GM12878 (cell line): ENCODE measurements around the gene ERC1. TPM values are rescaled to one million over a fixed set of nuclear protein-coding genes. Genes with fewer than 3 reads are reported as not detected.

Experiments
- ATAC-seq: fragments of 200-7000 bp; cut with Tn5 transposase; 3 replicates; pipeline ENCODE4 v1.9.1; 2020; ENCODE audit warnings: mild to moderate bottlenecking, moderate library complexity
- BruUV-seq: library from RNA; stranded (reverse); fragments of 400-500 nt; replicated peaks from 2 replicates; lab custom pipeline; 2021; lab: Mats Ljungman, UMichigan
- CTCF ChIA-PET: fragments of 300-600 bp; sonication (Branson Sonifier 250); formaldehyde crosslinking; extraction: SDS; loops from one replicate; lab custom pipeline; 2021; ENCODE audit warnings: inconsistent platforms; lab: Yijun Ruan, JAX
- POLR2A ChIA-PET: fragments of 350-600 bp; formaldehyde crosslinking; extraction: SDS; loops from one replicate; lab custom pipeline; 2021; ENCODE audit warnings: inconsistent platforms; lab: Charles Lee
- RAD21 ChIA-PET: fragments of 300-600 bp; sonication (Branson Sonifier 250); formaldehyde crosslinking; loops from one replicate; lab custom pipeline; 2023; ENCODE audit warnings: antibody characterized with exemption; ENCODE audit not compliant: unreplicated experiment; lab: Charles Lee
- SMC1A ChIA-PET: fragments of 300-600 bp; sonication (Branson Sonifier 250); formaldehyde crosslinking; loops from one replicate; lab custom pipeline; 2023; ENCODE audit not compliant: unreplicated experiment, uncharacterized antibody; lab: Charles Lee
- DNase-seq: peaks from one replicate; pipeline ENCODE4 v3.0.0-alpha.2; 2011; ENCODE audit warnings: low read depth, low spot score
- FAIRE-seq: peaks from 3 replicates; lab custom pipeline; 2011; peaks lifted over from hg19 to GRCh38; lab: Jason Lieb, UNC
- H2AFZ ChIP-seq: 2 replicates; pipeline ENCODE4 v1.6.0; 2011; ENCODE audit warnings: low read depth, low read length, control low read depth; ENCODE audit not compliant: control insufficient read depth
- H3K27ac ChIP-seq: 2 replicates; pipeline ENCODE4 v1.5.1; 2011; ENCODE audit warnings: control low read depth; ENCODE audit not compliant: control insufficient read depth, insufficient read depth
- H3K27me3 ChIP-seq, 2 experiments: replicated peaks in 1 of 2; 2 replicates each; pipeline versions ENCODE4 v1.6.0 to v1.6.1; 2011; ENCODE audit warnings: low read length in 1 of 2; ENCODE audit not compliant: control insufficient read depth in 2 of 2, insufficient read depth in 2 of 2
- H3K36me3 ChIP-seq, 2 experiments: 2 replicates each; pipeline ENCODE4 v1.5.1; 2011; ENCODE audit warnings: low read length in 1 of 2; ENCODE audit not compliant: control insufficient read depth in 2 of 2, insufficient read depth in 2 of 2
- H3K4me1 ChIP-seq: 2 replicates; pipeline ENCODE4 v1.6.1; 2011; ENCODE audit warnings: mild to moderate bottlenecking, low read length, moderate library complexity, mixed read lengths; ENCODE audit not compliant: control insufficient read depth, insufficient read depth
- H3K4me2 ChIP-seq: 2 replicates; pipeline ENCODE4 v1.6.0; 2011; ENCODE audit warnings: control low read depth; ENCODE audit not compliant: control insufficient read depth, insufficient read depth
- H3K4me3 ChIP-seq: fragments of 200-600 bp; sonication (generic); 2 replicates; pipeline ENCODE4 v1.5.1; 2016
- H3K79me2 ChIP-seq: 2 replicates; pipeline ENCODE4 v1.6.0; 2011; ENCODE audit warnings: low read length; ENCODE audit not compliant: control insufficient read depth, insufficient read depth
- H3K9ac ChIP-seq: 2 replicates; pipeline ENCODE4 v1.8.0; 2011; ENCODE audit warnings: low read length, control low read depth, mixed read lengths; ENCODE audit not compliant: control insufficient read depth, insufficient read depth
- H3K9me3 ChIP-seq: replicated peaks from 3 replicates; pipeline ENCODE4 v1.5.1; 2011; ENCODE audit warnings: mild to moderate bottlenecking, low read length; ENCODE audit not compliant: control insufficient read depth, insufficient read depth
- H4K20me1 ChIP-seq: 2 replicates; pipeline ENCODE4 v1.6.0; 2011; ENCODE audit not compliant: control insufficient read depth, insufficient read depth
- BMI1 ChIP-seq: fragments of 450-650 bp; IDR thresholded peaks from 2 replicates; pipeline ENCODE4 v1.6.1; 2016; ENCODE audit warnings: mild to moderate bottlenecking, moderate library complexity, borderline replicate concordance
- CHD1 ChIP-seq: IDR thresholded peaks from 2 replicates; pipeline ENCODE4 v1.6.1; 2012; ENCODE audit warnings: low read depth, low read length, improper control_type of control experiment
- ESRRA ChIP-seq: IDR thresholded peaks from 2 replicates; pipeline ENCODE4 v1.6.1; 2012; ENCODE audit warnings: mild to moderate bottlenecking, low read length, improper control_type of control experiment
- GATAD2B ChIP-seq: fragments of 450-650 bp; conservative IDR thresholded peaks from 2 replicates; pipeline ENCODE4 v1.6.1; 2017; ENCODE audit warnings: low read depth, mild to moderate bottlenecking, moderate library complexity
- POLR2A ChIP-seq: IDR thresholded peaks from 2 replicates; pipeline ENCODE4 v1.6.1; 2011; ENCODE audit warnings: low read depth, mild to moderate bottlenecking, low read length
- SKIL ChIP-seq: fragments of 450-650 bp; IDR thresholded peaks from 2 replicates; pipeline ENCODE4 v1.6.1; 2017; ENCODE audit warnings: mild to moderate bottlenecking, low read depth, inconsistent platforms; ENCODE audit not compliant: poor library complexity, severe bottlenecking
- SREBF2 ChIP-seq: IDR thresholded peaks from 2 replicates; pipeline ENCODE4 v1.6.1; 2012; ENCODE audit warnings: mild to moderate bottlenecking, low read length
- WGBS: methylation state at CpG from one replicate; pipeline ENCODE4 v1.1.6; 2016; ENCODE audit warnings: low lambda C conversion rate; ENCODE audit not compliant: insufficient replicate concordance, insufficient coverage; ENCODE audit errors: missing lambda C conversion rate; 5-methylcytosine and 5-hydroxymethylcytosine counted together
- in situ Hi-C: fragments of 300-500 bp; cut with MboI; formaldehyde crosslinking; loops from 9 replicates; pipeline ENCODE4 v1.14.3; 2018; ENCODE audit warnings: mixed read lengths
- intact Hi-C: fragments of 100-400 bp; cut with micrococcal nuclease; formaldehyde crosslinking; loops from one replicate; pipeline ENCODE4 v1.14.2; 2022; ENCODE audit not compliant: unreplicated experiment
- polyA plus RNA-seq, 11 experiments: library from polyadenylated mRNA; depleted of rRNA in 4 of 11; unstranded in 6 of 11; stranded (reverse) in 5 of 11; fragments of >200 nt; fragmentation: Nextera tagmentation in 4 of 11; fragmentation: Illumina TruSeq in 1 of 11; extraction: Ambion mirVana in 4 of 11; extraction: Trizol in 1 of 11; gene quantifications; 1 replicate in 1 of 11; 2 replicates in 10 of 11; pipeline versions ENCODE4 v1.2.1 to v1.2.3, GENCODE V29; 2011 to 2016; ENCODE audit warnings: inconsistent platforms in 2 of 11, missing spikeins in 2 of 11, low read depth in 1 of 11
- total RNA-seq, 4 experiments: library from RNA; depleted of rRNA in 3 of 4; stranded (reverse); fragments of >200 nt in 3 of 4; fragmentation: Illumina TruSeq in 1 of 4; extraction: Trizol in 1 of 4; gene quantifications; 2 replicates each; pipeline versions ENCODE4 v1.2.1 to v1.2.3, GENCODE V29; 2013 to 2021
- TF ChIP-seq, protein P1 (sequence below): fragments of 450-650 bp; IDR thresholded peaks from 2 replicates; pipeline ENCODE4 v1.6.1; 2017; ENCODE audit warnings: borderline replicate concordance

The ERC1 gene
- total and polyA plus RNA-seq, 10 of the 15 experiments (the other 5 are each of a cell fraction or from before 2014, with no cell fraction given) = 0.75 to 8.0 (median 5.0) TPM

GRCh38 chr12:1022032-1022970, 31.3 kb downstream of the ERC1 start:
- POLR2A ChIA-PET = no interaction called here
- H3K79me2 ChIP-seq = no peaks in the 10 kb centered on the region

More at GRCh38 chr12:1022032-1022970, 31.3 kb downstream of the ERC1 start:
- no peak overlapping the region for H3K4me2 ChIP-seq
- H3K27me3 ChIP-seq = no peaks in the 10 kb centered on the region; a peak in 1 of 4 replicates
- intact Hi-C loops = no loop called here
- no peak overlapping the region for H2AFZ ChIP-seq
- no peak for DNase-seq
- ChIA-PET RAD21 (interaction anchor here (0.6 kb wide), 1 partner anchor 512 kb away, joined by 3 read pairs; no protein-coding TSS in a partner anchor), SMC1A (interaction anchor here (1.1 kb wide), 2 partner anchors 14 to 52 kb away, joined by 3 read pairs; no protein-coding TSS in a partner anchor), CTCF (interaction anchor here (0.9 to 1.6 kb wide), 2 partner anchors 9 to 96 kb away, joined by 3 to 4 read pairs; no protein-coding TSS in a partner anchor)
- H3K36me3 ChIP-seq = no peaks in the 10 kb centered on the region
- ATAC-seq = no peak
- no peak overlapping the region for H3K4me3 ChIP-seq
- in situ Hi-C loops = no loop called here
- TF ChIP-seq SKIL = no peak
- no peak for TF ChIP-seq GATAD2B
- TF ChIP-seq ESRRA = no peak
- no peak for TF ChIP-seq BMI1
- TF ChIP-seq CHD1 = no peak
- TF ChIP-seq, protein P1, sequence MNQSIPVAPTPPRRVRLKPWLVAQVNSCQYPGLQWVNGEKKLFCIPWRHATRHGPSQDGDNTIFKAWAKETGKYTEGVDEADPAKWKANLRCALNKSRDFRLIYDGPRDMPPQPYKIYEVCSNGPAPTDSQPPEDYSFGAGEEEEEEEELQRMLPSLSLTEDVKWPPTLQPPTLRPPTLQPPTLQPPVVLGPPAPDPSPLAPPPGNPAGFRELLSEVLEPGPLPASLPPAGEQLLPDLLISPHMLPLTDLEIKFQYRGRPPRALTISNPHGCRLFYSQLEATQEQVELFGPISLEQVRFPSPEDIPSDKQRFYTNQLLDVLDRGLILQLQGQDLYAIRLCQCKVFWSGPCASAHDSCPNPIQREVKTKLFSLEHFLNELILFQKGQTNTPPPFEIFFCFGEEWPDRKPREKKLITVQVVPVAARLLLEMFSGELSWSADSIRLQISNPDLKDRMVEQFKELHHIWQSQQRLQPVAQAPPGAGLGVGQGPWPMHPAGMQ = no peak
- TF ChIP-seq POLR2A = no peak
- TF ChIP-seq SREBF2 = no peak
- H4K20me1 ChIP-seq = no peaks in the 10 kb centered on the region
- no peak overlapping the region for H3K9ac ChIP-seq
- FAIRE-seq = no peak
- WGBS = 80% methylated on average over 9 of the region's 9 CpGs
- BruUV-seq = no TSS peak
- no peaks in the 10 kb centered on the region for H3K9me3 ChIP-seq
- H3K4me1 ChIP-seq = no peaks in the 10 kb centered on the region
- no peak overlapping the region for H3K27ac ChIP-seq
